Measurements from ENCODE around the gene MED13L.
A peak's percentile ranks its signal among the peaks of the same experiment; 100 is the strongest.

MED13L gene

DNA sequence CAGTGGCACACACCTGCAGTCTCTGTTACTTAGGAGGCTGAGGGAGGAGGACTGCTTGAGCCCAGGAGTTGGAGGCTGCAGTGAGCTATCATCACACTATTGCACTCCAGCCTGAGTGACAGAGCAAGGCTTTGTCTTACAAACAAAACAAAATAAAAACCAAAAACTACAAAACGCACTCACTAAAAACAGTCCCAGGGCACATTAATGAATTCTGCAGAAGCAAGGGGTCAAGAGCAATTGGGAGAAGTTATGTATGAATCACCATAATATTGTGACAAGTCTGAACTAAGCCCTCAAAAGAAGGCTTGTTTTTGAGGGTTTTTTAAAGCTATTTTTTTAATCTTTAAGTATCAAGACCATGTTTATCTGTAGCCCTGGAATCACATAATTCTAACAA, 201.1 kb downstream of the MED13L start:
- no peak for DNase-seq

DNA sequence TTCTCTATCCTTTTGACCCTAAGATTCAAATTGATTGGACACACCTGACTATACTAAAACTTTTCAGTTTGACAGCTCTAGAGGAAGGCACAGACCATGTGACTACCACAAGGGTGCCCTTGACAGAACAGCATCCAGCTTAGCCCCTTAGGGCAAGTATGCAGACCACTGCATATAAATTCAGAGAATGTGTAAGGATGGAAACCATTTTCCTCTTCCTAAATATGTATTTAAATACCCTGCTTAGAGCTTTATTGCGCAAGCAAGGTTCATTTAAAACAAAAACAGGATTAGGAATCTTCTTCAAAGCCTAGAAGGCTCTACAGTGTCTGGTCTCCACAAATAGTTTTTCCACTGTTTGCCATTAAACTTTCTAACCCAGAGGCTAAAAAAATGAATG, 202.8 kb downstream of the MED13L start:
- DNase-seq: no peak

DNA sequence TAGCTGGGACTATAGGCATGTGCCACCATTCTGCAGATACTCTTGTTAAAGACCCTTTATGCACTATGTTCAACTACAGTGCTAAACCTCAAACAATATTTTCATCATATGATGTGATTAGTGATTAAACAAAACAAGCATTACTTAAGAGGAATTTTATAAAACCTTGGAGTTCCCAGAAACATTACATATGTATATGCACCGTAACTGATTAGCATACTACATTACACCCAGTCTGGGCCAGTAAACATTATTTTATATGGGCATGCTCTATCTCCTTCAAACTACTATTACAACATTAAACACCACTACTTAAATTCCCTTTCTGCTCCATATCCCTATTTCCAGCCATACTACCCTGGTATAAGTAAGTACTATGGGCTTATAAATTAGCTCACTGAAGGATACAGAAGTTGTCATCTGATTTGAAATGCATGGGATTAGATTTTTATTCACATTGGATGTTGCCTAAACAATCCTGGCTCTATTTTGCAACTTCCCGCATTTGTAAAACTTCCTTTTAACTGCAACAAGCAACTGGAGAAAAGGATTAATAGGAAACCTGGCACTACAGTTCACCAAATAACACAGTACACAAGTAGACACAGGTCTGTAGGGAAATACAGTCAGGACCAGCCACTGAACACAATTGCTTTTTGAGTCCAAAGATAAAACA, 205.8 kb downstream of the MED13L start:
- DNase-seq: peak; percentile 49

DNA sequence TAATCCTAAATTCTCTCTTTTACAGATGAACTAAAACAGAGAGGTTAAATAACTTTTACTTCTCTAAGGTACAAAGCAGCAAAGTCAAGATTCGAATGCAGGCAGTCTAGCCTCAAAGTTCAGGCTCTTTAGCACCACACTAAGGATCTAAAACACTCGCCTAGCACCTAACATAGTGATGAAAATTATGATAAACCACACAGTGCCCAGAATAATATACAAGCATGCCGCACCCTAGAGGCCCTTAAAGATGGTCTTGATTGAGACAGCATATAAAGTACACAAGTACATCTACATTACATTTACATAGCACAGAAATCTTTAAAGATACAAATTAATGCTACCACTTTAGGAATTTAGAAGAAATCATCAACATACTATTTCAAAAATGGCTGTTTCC, 207.0 kb downstream of the MED13L start:
- DNase-seq: no peak

DNA sequence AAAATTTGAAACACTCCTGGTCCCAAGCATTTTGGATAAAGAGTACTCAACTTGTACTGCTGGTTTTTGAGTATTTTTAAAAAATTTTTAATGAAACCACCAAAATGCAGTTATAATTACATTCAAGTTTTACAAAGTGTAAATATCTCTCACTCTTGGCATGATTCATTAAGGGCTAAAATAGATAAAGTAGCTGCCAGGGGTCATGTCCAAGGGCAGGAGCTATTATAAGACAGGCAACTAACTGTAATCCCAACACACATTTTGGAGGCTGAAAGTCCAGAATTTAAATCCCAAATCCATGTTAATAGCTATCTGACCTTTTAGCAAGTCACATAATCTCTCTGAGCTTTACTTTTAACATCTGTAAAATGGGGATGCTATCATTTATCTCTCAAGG, 207.6 kb downstream of the MED13L start:
- no peak for DNase-seq

DNA sequence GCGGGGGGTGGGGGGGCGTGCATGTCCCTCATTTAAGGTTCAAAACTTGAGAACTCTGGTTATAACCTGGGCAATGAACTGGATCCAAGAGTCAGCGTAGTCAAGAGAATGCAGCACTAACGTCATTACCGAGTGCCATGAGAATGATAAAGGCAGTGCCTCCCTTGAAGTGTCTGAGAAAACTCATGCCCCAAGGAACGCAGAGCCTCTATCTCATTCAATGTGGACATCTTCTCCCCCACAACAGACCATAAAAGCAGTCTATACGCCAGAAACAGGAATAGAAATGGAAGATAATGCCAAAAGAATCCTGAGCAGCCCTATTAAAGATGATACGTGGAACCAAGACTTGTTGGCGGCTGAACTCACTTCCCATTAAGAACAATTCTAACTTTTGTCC, 208.6 kb downstream of the MED13L start:
- no peak for DNase-seq

DNA sequence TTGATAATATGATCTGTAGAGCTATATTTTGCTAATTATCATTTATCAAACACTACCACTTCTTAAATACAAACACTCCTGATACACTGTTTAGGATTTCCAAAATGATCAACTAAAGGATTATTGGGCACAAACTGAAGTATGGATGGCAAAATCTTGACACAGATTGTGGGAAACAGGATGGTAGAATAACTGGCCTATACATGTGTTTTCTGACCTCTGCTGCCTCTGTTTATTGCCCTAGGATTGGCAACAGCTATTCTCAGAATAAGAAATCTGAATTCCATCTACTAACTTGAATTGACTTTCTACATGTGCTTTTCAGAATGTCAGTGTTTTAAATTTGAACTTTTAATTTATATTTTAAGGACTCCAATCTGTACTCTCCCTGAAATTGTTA, 209.1 kb downstream of the MED13L start:
- DNase-seq: no peak

DNA sequence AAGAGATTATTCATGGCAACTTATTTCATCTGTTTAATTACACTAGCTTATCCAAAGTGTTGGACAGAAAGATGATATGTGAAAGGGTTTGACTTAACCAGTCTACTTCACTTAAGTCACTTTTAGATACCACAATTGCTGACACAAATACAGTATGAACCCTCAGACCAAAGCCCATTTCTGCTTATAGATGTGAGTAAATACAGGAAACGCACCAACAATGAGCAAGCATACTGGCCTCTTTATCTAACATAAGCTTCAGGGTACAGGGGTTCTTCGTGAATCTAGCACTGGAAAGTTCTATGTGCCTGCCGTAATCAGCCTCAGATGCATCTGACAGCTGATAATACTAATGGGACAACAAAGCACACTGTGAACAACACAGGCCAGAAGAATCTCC, 209.6 kb downstream of the MED13L start:
- DNase-seq: no peak

DNA sequence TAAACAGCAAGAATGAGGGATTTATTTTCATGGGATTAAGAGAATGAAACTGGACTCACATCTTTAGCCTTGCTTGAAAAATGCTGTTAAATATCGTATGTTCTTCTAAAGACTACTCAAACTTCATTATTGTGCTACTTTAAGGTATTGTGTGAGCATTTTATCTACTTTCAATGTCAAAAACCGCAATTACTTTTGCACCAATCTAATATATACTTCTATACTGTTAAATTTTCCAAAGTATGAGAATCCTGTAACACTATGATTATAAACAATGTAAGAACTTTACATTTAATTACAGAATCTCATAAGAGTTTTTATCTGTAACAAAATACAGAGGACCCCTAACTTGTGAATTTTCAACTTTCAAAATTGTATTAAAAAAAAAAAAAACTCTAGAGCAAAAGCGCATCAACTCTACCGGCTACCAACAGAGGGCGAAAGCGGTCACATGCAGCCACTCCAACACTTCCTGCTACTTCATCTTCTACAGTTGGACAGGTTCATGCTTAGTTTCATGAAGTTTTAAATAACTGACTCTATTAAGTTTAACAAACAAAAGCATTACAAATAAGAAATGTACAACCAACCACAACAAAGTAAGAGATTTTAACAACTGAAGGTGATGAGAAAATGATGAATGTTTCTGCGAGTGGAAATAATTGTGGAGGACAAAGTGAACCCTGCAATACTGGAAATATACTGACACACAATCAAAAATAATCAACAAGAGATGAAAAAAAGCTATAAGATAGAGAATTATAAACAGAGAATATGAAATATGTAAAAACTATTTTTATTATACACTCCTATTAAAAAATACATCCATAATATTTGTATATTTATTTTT, 210.9 kb downstream of the MED13L start:
- peak; percentile 55 for DNase-seq

DNA sequence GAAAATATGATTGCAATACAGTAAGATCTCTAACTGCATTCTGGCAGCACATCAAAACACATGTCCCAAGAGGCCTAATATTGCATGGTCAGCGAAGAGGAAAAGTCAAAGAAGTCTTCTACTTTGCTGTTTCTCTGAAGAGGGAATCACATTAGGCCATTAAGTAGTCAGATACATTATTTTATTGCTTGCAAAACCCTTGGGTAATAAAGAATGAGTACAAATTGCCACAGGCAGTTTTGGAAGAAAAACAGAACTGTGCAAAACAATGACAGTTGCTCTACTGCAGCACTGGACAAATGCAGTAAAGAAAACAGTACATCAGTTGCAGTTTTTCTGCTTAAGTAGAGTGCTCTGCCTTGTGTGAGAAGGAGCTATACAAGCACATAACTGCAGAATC, 211.9 kb downstream of the MED13L start:
- DNase-seq: no peak

DNA sequence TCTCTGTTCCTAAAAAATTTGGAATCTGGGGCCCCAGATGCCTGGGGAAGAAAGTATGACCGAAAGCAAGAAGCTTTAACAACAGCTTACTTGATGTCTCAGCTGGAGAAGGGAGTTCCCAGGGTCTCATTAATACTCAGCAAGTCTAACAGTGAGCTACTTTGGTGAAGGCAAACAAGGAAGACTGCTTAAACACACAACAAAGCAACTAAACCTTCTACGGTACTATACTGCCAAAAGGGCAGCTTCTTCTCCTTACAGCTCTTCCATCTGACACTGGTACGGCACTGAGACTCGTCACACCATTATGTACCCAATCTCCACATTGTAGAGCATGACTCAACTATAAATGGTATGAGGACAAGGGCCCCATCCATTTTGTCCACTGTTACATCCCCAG, 213.0 kb downstream of the MED13L start:
- DNase-seq: no peak

DNA sequence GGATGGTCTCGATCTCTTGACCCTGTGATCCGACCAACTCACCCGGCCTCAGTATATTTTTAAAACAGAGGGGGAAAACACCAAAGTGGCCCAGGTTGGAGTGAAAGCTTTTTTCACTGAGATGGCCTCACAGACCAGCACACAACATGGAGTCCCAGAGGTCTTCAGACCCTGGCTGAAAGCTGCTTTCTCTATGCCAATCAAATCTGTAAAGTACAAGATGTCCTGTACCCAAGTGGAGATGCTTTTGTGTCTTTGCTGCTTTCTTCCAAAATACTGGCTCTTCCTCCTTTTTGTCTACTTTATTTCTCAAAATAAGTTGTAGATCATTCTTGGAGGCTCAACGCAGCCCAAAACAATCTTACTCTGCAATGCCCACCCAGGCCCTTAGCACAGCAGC, 214.8 kb downstream of the MED13L start:
- DNase-seq: no peak

DNA sequence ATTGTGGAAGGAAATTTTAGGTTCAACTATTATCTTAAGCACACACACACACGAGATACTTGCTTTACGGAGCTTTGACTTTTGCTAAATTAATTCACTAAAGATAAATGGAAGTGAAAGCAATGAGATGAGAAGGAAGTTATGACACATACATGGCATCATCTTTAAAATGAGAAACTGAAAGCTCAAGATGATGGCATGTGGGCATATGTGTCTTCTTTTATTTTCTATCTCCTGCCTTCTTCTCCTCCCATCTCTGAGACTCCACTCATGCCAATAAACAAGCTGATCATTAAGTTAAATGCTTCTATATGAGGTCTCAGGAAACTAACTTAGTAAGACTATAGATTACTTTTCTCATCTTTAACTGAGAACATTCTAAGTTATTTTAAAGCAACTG, 216.7 kb downstream of the MED13L start:
- peak; percentile 83 for DNase-seq

DNA sequence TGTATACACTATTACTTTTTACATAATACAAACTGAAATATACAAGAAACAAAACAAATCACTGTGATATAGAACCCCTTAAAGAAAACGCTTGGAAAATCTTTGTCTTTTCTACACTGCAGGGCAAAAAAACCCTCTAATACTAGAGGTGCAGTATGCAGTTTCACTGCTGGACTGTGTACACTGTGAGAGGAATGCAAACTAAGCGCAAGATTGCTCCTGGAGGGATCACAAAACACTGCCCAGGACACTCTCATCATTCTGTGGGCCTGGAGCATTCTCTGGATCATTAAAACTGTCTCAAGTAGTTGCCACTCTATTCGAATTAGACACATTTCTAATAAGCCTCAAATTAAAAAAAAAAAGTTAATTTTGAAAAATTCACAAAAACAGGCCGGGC, 217.6 kb downstream of the MED13L start:
- no peak for DNase-seq

DNA sequence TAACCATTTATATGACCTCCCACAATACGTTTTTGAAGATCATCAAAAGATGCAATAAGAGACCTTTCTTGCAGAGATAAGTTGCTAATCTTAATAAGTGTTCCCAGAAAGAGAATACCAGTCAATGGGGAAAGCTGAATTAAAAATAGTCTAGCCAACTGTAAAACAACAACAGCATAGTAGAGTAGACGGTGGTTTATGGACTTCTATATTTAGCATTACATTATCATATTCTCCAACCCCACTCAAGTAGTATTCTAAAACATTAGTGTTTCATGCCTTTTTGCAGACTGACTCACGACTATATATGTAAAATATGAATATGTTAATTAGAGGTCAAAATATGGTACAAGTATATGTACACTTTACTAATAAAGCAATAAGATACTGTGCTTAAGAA, 218.9 kb downstream of the MED13L start:
- no peak for DNase-seq

DNA sequence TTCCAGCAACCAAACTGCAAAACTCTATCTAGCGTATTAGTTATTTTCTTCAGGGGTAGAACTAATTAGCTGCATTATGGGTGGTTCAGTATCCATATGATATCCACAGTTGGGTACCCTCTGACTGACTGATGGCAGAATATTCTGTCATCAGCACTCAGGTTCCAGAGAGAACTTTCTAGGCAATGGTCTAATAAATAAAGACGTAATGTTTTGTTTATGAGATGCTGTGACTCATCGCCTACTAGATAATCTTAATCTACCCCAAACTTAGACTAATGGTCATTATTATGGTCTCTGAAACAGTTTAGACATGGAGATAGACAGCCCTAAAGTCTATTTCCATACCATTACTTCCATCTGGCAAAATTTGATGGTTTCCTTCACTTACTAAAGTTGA, 220.1 kb downstream of the MED13L start:
- no peak for DNase-seq

DNA sequence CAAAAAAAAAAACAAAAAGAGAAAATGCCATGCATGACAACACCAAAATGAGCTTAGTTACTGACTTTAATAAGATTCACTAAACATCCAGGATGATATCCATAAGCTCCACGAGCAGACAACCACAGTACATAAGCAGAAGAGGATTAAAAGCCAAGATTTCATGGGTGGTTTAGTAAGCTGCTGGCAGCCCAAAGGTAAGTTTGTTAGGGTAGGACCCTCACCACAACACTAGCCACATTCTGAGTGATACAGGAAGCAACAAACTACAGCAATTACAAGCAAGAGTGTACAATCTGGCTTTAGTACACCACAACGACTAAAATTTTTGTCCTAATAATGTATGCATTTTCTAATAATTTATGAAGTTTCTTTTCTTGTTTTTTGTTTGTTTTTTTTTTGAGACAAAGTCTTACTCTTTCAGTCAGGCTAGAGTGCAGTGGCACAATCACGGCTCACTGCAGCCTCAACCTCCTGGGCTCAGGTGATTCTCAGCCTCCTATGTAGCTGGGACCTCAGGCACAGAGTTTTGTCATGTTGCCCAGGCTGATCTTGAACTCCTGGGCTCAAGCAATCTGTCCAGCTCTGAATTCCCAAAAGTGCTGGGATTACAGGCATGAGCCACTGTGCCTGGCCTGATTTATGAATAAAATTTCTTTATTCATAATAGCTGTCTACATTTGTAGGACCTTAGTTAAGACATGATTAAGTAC, 221.4 kb downstream of the MED13L start:
- no peak for DNase-seq

DNA sequence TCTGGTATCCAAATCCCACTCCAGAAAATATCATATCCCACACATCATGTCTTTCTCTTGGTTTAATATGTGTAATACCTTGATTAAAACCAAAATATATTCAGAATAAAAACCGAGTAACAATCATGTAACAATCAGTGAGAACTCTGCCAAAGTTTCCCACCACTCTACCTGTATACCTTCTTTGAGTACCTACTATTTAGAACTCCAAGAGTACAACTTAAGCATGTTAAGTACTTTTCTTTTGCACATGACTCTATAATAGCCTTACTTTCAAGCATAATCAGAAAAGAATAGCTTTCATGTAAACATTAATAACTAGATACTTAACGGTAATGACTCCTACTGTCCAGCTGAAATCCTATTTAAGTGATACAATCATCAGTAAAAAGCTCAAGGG, 223.2 kb downstream of the MED13L start:
- DNase-seq: no peak

DNA sequence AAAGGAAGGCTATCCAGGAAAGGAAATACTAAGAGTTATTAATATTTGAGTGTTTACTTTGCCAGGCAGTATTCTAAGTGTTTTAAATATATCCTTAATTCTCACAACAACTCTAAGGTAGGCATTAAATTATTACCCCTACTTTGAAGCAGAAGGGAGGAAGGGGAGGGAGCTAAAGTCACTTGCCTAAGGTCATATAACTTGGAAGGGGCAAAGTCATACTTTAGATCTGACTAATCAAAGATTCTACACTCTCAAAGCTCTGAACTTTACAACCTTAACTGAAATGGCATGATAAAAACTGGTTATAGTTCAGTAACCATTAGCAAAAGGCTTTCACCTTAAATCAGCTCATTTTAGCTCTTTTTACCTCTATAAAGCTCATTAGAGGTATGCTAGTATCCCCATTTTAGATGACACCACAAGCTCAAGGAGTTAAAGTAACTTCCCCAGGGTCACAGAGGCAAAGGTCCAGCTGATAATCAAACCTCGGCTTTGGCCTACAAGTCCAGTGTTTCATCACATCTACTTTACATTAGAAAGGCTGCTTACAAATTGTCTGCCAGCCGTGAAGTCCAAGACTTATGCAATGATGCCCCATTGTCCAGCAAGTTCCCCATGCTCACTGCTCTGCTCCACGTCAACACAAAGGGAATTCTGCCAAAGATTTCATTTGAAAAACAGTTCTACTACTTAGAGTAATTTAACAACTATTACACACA, 223.9 kb downstream of the MED13L start:
- peak; percentile 83 for DNase-seq

DNA sequence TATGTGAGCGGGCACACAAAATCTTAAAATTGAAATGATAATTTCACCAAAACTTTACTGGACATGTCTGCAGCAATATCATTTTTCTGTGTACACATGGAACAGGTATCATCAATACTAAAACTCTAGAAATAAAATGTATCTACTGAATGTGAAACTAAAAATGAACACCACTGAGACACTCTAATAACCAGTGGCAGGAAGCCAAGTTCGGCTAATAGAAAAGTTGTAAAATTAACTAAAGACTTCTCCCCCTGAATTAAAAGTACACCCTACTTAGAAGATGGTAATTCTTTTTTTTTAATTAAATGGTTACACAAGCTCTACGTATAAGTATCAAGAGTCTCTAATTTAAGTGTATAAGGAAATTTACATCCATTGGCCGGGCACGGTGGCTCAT, 227.2 kb downstream of the MED13L start:
- DNase-seq: no peak

DNA sequence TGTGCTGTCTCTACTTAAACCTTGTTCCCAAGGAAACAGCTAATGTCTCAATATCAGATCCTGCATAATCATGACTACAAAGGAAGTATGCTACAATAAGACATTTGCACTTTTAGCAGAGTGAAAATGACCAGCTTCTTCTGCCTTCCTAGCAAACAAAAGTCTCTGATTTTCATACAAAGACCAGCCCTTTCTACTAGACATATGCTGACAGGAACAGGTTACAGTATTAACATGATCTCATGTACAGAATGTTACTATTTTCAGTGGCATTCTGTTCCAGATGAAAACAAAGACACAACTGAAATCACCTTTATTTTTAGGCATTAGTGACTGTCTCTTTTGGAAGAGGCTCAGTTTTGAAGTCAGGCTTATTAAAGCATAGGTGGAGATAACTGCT, 228.6 kb downstream of the MED13L start:
- DNase-seq: no peak

DNA sequence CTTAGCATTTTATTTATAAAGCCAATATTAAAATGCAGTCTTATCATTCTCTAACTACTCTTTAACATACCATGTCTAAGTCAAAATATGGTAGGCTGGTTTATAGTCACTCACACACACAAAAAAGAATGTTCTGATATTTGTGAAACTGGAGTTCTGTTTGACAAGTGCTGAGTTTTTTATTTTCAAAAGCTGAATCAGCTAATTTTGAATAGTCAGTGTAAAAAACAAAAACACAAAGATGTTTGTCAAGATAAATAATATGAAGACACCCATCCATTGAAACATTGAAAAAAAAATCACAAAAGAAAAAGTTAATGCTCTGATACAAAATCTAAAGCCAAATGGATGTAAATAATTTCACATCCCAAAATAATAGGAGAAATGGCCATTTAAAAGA, 231.5 kb downstream of the MED13L start:
- DNase-seq: no peak

DNA sequence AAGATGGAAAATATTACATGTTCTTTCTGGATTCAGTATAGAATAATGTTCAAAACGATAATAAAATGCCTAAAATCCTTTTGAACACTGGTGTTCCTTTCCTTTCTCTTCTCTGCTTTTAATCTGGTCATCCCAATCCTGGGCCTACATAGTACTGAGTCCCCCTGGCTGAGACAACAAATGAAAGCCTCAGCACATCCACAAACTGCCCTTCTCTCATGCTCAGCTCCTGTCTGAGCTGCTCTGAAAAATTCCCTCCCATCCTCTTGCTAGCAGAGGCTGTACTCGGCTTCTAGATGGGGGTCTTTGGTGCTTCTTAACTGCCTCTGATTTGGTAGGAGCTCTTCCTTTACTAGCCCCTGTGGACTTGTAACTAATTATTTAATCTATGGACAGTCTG, 232.3 kb downstream of the MED13L start:
- DNase-seq: no peak

Measured in suppressor macrophage treated with lipopolysaccharide for 4 hours (primary cell).